ENCODE measurements around the gene FKBP5.

FKBP5 gene

DNA sequence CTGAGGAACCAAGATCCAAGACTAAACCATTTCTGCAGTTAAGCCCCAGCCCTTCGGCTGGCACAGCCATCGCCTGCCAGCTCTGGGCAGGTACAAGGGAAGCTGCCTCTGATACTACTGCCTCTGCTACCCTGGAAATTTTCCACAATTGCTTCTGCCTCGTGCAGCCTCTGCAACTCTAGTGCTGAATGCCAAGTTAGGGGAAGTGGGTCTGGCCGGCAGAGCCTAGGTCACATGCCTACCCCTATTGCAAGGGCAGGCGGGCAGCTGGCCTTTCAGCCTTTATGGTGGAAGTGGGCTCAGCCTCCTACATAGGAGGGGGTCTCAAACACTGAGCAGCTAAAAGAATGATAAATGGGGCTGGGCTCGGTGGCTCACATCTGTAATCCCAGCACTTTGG lies 131.5 kb downstream of the FKBP5 start:
- Histone ChIP-seq H3K27ac (ENCODE audit: low read depth, low read length) (no peak overlapping the region), H3K4me1 (ENCODE audit: control insufficient read depth in 1 of 2, insufficient read depth in 2 of 2, low read length in 2 of 2) (no peaks in the 10 kb centered on the region), H3K9ac (ENCODE audit: low read depth in 1 of 2, low read length in 2 of 2) (no peak overlapping the region), H3K9me3 (ENCODE audit: control insufficient read depth in 1 of 2, low read length in 2 of 2) (no peaks in the 10 kb centered on the region), H3K36me3 (ENCODE audit: control insufficient read depth in 1 of 2, insufficient read depth in 2 of 2, low read length in 2 of 2) (no peaks in the 10 kb centered on the region), H3K4me3 (ENCODE audit: low read depth in 1 of 2, low read length in 2 of 2) (no peak overlapping the region), H3K27me3 (ENCODE audit: control insufficient read depth in 1 of 2, insufficient read depth in 2 of 2, low read length in 2 of 2) (peaks cover 0 to 3% of the 10 kb centered on the region in 2 donors)

- Histone ChIP-seq H3K9me3 (ENCODE audit: control insufficient read depth in 1 of 2, low read length in 2 of 2) (no peaks in the 10 kb centered on the region), H3K27me3 (ENCODE audit: control insufficient read depth in 1 of 2, insufficient read depth in 2 of 2, low read length in 2 of 2) (no peaks in the 10 kb centered on the region)
Measured at GRCh38 chr6:35554811-35555210, 133.9 kb downstream of the FKBP5 start.

GRCh38 chr6:35553315-35553714 lies 135.4 kb downstream of the FKBP5 start:
- Histone ChIP-seq H3K27me3 (ENCODE audit: control insufficient read depth in 1 of 2, insufficient read depth in 2 of 2, low read length in 2 of 2) (no peaks in the 10 kb centered on the region), H3K9ac (ENCODE audit: low read depth in 1 of 2, low read length in 2 of 2) (no peak overlapping the region), H3K27ac (ENCODE audit: low read depth, low read length) (no peak overlapping the region), H3K9me3 (ENCODE audit: control insufficient read depth in 1 of 2, low read length in 2 of 2) (no peaks in the 10 kb centered on the region), H3K36me3 (ENCODE audit: control insufficient read depth in 1 of 2, insufficient read depth in 2 of 2, low read length in 2 of 2) (no peaks in the 10 kb centered on the region), H3K4me1 (ENCODE audit: control insufficient read depth in 1 of 2, insufficient read depth in 2 of 2, low read length in 2 of 2) (no peaks in the 10 kb centered on the region), H3K4me3 (ENCODE audit: low read depth in 1 of 2, low read length in 2 of 2) (no peak overlapping the region)

More at GRCh38 chr6:35554811-35555210, 133.9 kb downstream of the FKBP5 start:
- Histone ChIP-seq H3K36me3 (ENCODE audit: control insufficient read depth in 1 of 2, insufficient read depth in 2 of 2, low read length in 2 of 2) (no peaks in the 10 kb centered on the region), H3K9ac (ENCODE audit: low read depth in 1 of 2, low read length in 2 of 2) (no peak overlapping the region), H3K4me3 (ENCODE audit: low read depth in 1 of 2, low read length in 2 of 2) (no peak overlapping the region), H3K4me1 (ENCODE audit: control insufficient read depth in 1 of 2, insufficient read depth in 2 of 2, low read length in 2 of 2) (no peaks in the 10 kb centered on the region), H3K27ac (ENCODE audit: low read depth, low read length) (no peak overlapping the region)

- Histone ChIP-seq H3K27ac (ENCODE audit: low read depth, low read length) (no peak overlapping the region), H3K27me3 (ENCODE audit: control insufficient read depth in 1 of 2, insufficient read depth in 2 of 2, low read length in 2 of 2) (no peaks in the 10 kb centered on the region), H3K36me3 (ENCODE audit: control insufficient read depth in 1 of 2, insufficient read depth in 2 of 2, low read length in 2 of 2) (no peaks in the 10 kb centered on the region), H3K9ac (ENCODE audit: low read depth in 1 of 2, low read length in 2 of 2) (no peak overlapping the region), H3K4me3 (ENCODE audit: low read depth in 1 of 2, low read length in 2 of 2) (no peak overlapping the region), H3K4me1 (ENCODE audit: control insufficient read depth in 1 of 2, insufficient read depth in 2 of 2, low read length in 2 of 2) (no peaks in the 10 kb centered on the region), H3K9me3 (ENCODE audit: control insufficient read depth in 1 of 2, low read length in 2 of 2) (no peaks in the 10 kb centered on the region)
Measured at GRCh38 chr6:35552285-35552917, 136.3 kb downstream of the FKBP5 start.

DNA sequence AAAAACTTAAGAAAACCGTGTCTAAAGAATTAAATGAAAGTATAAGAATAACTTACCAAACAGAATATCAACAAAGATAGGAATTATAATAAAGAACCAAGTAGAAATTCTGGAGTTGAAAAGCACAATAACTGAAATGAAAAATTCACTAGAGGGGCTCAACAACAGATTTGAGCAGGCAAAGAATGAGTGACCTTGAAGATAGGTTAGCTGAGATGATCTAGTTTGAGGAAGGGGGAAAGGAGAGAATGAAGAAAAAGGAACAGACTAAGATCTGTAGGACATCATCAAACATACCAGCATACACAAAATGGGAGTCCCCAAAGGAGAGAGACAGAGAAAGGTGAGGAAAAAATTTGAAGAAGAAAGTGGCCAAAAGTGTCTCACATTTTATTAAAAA lies 138.3 kb downstream of the FKBP5 start:
- Histone ChIP-seq H3K9me3 (ENCODE audit: control insufficient read depth in 1 of 2, low read length in 2 of 2) (no peaks in the 10 kb centered on the region), H3K4me1 (ENCODE audit: control insufficient read depth in 1 of 2, insufficient read depth in 2 of 2, low read length in 2 of 2) (no peaks in the 10 kb centered on the region), H3K4me3 (ENCODE audit: low read depth in 1 of 2, low read length in 2 of 2) (no peak overlapping the region), H3K27ac (ENCODE audit: low read depth, low read length) (no peak overlapping the region), H3K36me3 (ENCODE audit: control insufficient read depth in 1 of 2, insufficient read depth in 2 of 2, low read length in 2 of 2) (no peaks in the 10 kb centered on the region), H3K9ac (ENCODE audit: low read depth in 1 of 2, low read length in 2 of 2) (no peak overlapping the region), H3K27me3 (ENCODE audit: control insufficient read depth in 1 of 2, insufficient read depth in 2 of 2, low read length in 2 of 2) (no peaks in the 10 kb centered on the region)

- Histone ChIP-seq H3K36me3 (ENCODE audit: control insufficient read depth in 1 of 2, insufficient read depth in 2 of 2, low read length in 2 of 2) (no peaks in the 10 kb centered on the region), H3K4me1 (ENCODE audit: control insufficient read depth in 1 of 2, insufficient read depth in 2 of 2, low read length in 2 of 2) (no peaks in the 10 kb centered on the region), H3K27ac (ENCODE audit: low read depth, low read length) (no peak overlapping the region), H3K27me3 (ENCODE audit: control insufficient read depth in 1 of 2, insufficient read depth in 2 of 2, low read length in 2 of 2) (peaks cover 0 to 6% of the 10 kb centered on the region in 2 donors), H3K9me3 (ENCODE audit: control insufficient read depth in 1 of 2, low read length in 2 of 2) (no peaks in the 10 kb centered on the region), H3K9ac (ENCODE audit: low read depth in 1 of 2, low read length in 2 of 2) (no peak overlapping the region), H3K4me3 (ENCODE audit: low read depth in 1 of 2, low read length in 2 of 2) (no peak overlapping the region)
Measured at GRCh38 chr6:35547676-35548075, 141.0 kb downstream of the FKBP5 start.

DNA sequence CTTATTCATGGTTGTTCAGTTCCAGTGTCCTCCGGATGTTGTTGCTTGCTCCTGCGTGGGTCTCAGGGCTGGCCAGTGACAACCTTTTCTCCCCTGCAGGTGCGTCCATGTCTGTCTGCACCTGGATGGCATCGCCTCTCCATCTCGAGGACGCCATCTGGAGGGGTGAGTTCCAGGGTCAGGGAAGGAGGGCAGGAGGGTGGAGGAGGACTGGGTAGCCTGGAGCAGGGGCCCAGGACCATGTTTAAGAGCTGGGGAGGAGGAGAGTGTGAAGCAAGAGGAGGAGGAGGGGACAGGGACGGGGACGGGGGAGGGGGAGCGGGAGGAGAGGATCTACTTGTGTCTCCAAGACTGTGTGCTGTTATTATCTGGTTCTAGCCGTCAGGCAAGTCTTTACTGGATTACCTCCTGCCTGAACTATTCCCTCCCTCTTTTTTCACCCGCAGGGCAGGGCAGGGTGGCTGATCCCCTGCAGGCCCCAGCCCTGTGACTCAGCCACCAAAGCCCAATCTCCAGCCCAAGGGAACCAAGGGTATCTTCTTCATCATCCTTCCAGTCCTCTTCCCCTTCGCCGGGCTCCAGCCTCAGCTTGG lies 143.8 kb downstream of the FKBP5 start:
- Histone ChIP-seq H3K4me3 (ENCODE audit: low read depth in 1 of 2, low read length in 2 of 2) (no peak overlapping the region), H3K9me3 (ENCODE audit: control insufficient read depth in 1 of 2, low read length in 2 of 2) (no peaks in the 10 kb centered on the region), H3K27me3 (ENCODE audit: control insufficient read depth in 1 of 2, insufficient read depth in 2 of 2, low read length in 2 of 2) (peaks cover 0 to 6% of the 10 kb centered on the region in 2 donors), H3K9ac (ENCODE audit: low read depth in 1 of 2, low read length in 2 of 2) (no peak overlapping the region), H3K36me3 (ENCODE audit: control insufficient read depth in 1 of 2, insufficient read depth in 2 of 2, low read length in 2 of 2) (no peaks in the 10 kb centered on the region), H3K4me1 (ENCODE audit: control insufficient read depth in 1 of 2, insufficient read depth in 2 of 2, low read length in 2 of 2) (no peaks in the 10 kb centered on the region), H3K27ac (ENCODE audit: low read depth, low read length) (no peak overlapping the region)

GRCh38 chr6:35543459-35544193 lies 145.1 kb downstream of the FKBP5 start:
- no peaks in the 10 kb centered on the region for H3K36me3 ChIP-seq (ENCODE audit: control insufficient read depth in 1 of 2, insufficient read depth in 2 of 2, low read length in 2 of 2)
- no peaks in the 10 kb centered on the region for H3K9me3 ChIP-seq (ENCODE audit: control insufficient read depth in 1 of 2, low read length in 2 of 2)
- no peak overlapping the region for H3K4me3 ChIP-seq (ENCODE audit: low read depth in 1 of 2, low read length in 2 of 2)
- H3K9ac ChIP-seq (ENCODE audit: low read depth in 1 of 2, low read length in 2 of 2): no peak overlapping the region
- H3K27me3 ChIP-seq (ENCODE audit: control insufficient read depth in 1 of 2, insufficient read depth in 2 of 2, low read length in 2 of 2): peaks cover 0 to 6% of the 10 kb centered on the region in 2 donors
- no peaks in the 10 kb centered on the region for H3K4me1 ChIP-seq (ENCODE audit: control insufficient read depth in 1 of 2, insufficient read depth in 2 of 2, low read length in 2 of 2)
- H3K27ac ChIP-seq (ENCODE audit: low read depth, low read length): no peak overlapping the region

DNA sequence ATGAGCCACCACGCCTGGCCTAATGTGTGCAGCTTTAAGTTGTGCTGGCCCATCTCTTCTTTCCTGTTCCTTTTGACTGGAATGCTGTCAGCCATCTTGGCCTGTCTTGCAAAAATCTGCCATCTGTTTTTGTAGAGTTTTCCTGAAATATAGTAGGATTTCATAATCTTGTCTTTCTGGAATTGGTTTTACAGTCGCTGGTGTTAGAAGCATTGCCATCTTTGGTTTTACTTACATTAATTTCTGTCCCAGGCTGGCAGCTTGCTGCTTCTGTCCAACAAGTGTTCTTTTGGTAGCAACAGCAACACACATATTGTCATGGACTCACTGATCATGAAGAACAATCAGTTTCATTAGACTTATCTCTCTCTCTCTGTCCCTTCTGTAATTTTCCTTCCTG lies 146.9 kb downstream of the FKBP5 start:
- no peak overlapping the region for H3K9ac ChIP-seq (ENCODE audit: low read depth in 1 of 2, low read length in 2 of 2)
- no peaks in the 10 kb centered on the region for H3K36me3 ChIP-seq (ENCODE audit: control insufficient read depth in 1 of 2, insufficient read depth in 2 of 2, low read length in 2 of 2)
- H3K9me3 ChIP-seq (ENCODE audit: control insufficient read depth in 1 of 2, low read length in 2 of 2): no peaks in the 10 kb centered on the region
- H3K4me3 ChIP-seq (ENCODE audit: low read depth in 1 of 2, low read length in 2 of 2): no peak overlapping the region
- no peak overlapping the region for H3K27ac ChIP-seq (ENCODE audit: low read depth, low read length)
- H3K4me1 ChIP-seq (ENCODE audit: control insufficient read depth in 1 of 2, insufficient read depth in 2 of 2, low read length in 2 of 2): no peaks in the 10 kb centered on the region
- H3K27me3 ChIP-seq (ENCODE audit: control insufficient read depth in 1 of 2, insufficient read depth in 2 of 2, low read length in 2 of 2): peaks cover 0 to 6% of the 10 kb centered on the region in 2 donors

GRCh38 chr6:35539223-35539622 lies 149.5 kb downstream of the FKBP5 start:
- Histone ChIP-seq H3K4me1 (ENCODE audit: control insufficient read depth in 1 of 2, insufficient read depth in 2 of 2, low read length in 2 of 2) (no peaks in the 10 kb centered on the region), H3K27ac (ENCODE audit: low read depth, low read length) (no peak overlapping the region), H3K36me3 (ENCODE audit: control insufficient read depth in 1 of 2, insufficient read depth in 2 of 2, low read length in 2 of 2) (no peaks in the 10 kb centered on the region), H3K4me3 (ENCODE audit: low read depth in 1 of 2, low read length in 2 of 2) (no peak overlapping the region), H3K9ac (ENCODE audit: low read depth in 1 of 2, low read length in 2 of 2) (no peak overlapping the region), H3K27me3 (ENCODE audit: control insufficient read depth in 1 of 2, insufficient read depth in 2 of 2, low read length in 2 of 2) (no peaks in the 10 kb centered on the region), H3K9me3 (ENCODE audit: control insufficient read depth in 1 of 2, low read length in 2 of 2) (no peaks in the 10 kb centered on the region)

Measured in duodenal mucosa (tissue), 2 donors.